WTC11 (cell line): ENCODE results near the gene GLRB. TPM values are rescaled to one million over a fixed set of nuclear protein-coding genes. Genes with fewer than 3 reads are reported as not detected.

Source experiments
- ATAC-seq: fragments of 200-7000 bp; cut with Tn5 transposase; 2 replicates; pipeline ENCODE4 v1.10.0; 2021; ENCODE audit warnings: mild to moderate bottlenecking, moderate library complexity
- CTCF ChIA-PET: fragments of 300-600 bp; sonication (Branson Sonifier 250); formaldehyde crosslinking; loops from one replicate; lab custom pipeline; 2021; ENCODE audit warnings: antibody characterized with exemption; lab: Charles Lee
- POLR2A ChIA-PET: fragments of 350-600 bp; sonication (Branson Sonifier 250); formaldehyde crosslinking; loops from one replicate; lab custom pipeline; 2021; ENCODE audit warnings: antibody characterized with exemption; lab: Charles Lee
- DNase-seq: peaks from one replicate; pipeline ENCODE4 v3.0.0; 2021; ENCODE audit warnings: low spot score
- H3K27ac Mint-ChIP-seq: 2 replicates; pipeline ENCODE4 v1.8.0; 2021; ENCODE audit warnings: mixed read lengths
- H3K27me3 Mint-ChIP-seq: 2 replicates; pipeline ENCODE4 v1.8.0; 2021; ENCODE audit warnings: low read depth, mild to moderate bottlenecking, moderate library complexity, mixed read lengths
- H3K36me3 Mint-ChIP-seq: 2 replicates; pipeline ENCODE4 v1.8.0; 2021; ENCODE audit warnings: mixed read lengths
- H3K4me1 Mint-ChIP-seq: 2 replicates; pipeline ENCODE4 v1.8.0; 2022; ENCODE audit warnings: mixed read lengths
- H3K4me3 Mint-ChIP-seq: 2 replicates; pipeline ENCODE4 v1.8.0; 2021; ENCODE audit warnings: mild to moderate bottlenecking, moderate library complexity, mixed read lengths
- H3K9me3 Mint-ChIP-seq: 2 replicates; pipeline ENCODE4 v1.8.0; 2021; ENCODE audit warnings: mixed read lengths
- ESRRA ChIP-seq: sonication (generic); formaldehyde crosslinking; IDR thresholded peaks from 2 replicates; pipeline ENCODE4 v1.8.1; 2022; ENCODE audit warnings: mild to moderate bottlenecking, missing genetic modification reagents, borderline replicate concordance
- FOXK1 ChIP-seq: sonication (generic); formaldehyde crosslinking; IDR thresholded peaks from 2 replicates; pipeline ENCODE4 v1.8.0; 2022; ENCODE audit warnings: mild to moderate bottlenecking, moderate library complexity, missing genetic modification reagents
- NFATC4 ChIP-seq: fragments of 250-450 bp; sonication (Bioruptor Pico); IDR thresholded peaks from 2 replicates; pipeline ENCODE4 v1.9.0; 2021; ENCODE audit warnings: mild to moderate bottlenecking
- OVOL2 ChIP-seq: fragments of 250-450 bp; sonication (Bioruptor Pico); IDR thresholded peaks from 2 replicates; pipeline ENCODE4 v1.9.0; 2021; ENCODE audit warnings: mild to moderate bottlenecking, borderline replicate concordance
- SMAD3 ChIP-seq: sonication (generic); formaldehyde crosslinking; IDR thresholded peaks from 2 replicates; pipeline ENCODE4 v1.8.0; 2022; ENCODE audit warnings: missing genetic modification reagents, mild to moderate bottlenecking, borderline replicate concordance
- TCF7 ChIP-seq: sonication (generic); formaldehyde crosslinking; IDR thresholded peaks from 2 replicates; pipeline ENCODE4 v1.8.0; 2022; ENCODE audit warnings: mild to moderate bottlenecking, low read depth, missing genetic modification reagents, moderate library complexity
- TEAD4 ChIP-seq: sonication (generic); formaldehyde crosslinking; IDR thresholded peaks from 2 replicates; pipeline ENCODE4 v1.8.0; 2022; ENCODE audit warnings: mild to moderate bottlenecking, missing genetic modification reagents
- TP53 ChIP-seq: sonication (generic); formaldehyde crosslinking; IDR thresholded peaks from 2 replicates; pipeline ENCODE4 v1.8.1; 2023; ENCODE audit warnings: mild to moderate bottlenecking, missing genetic modification reagents
- ZBTB21 ChIP-seq: sonication (generic); formaldehyde crosslinking; IDR thresholded peaks from 2 replicates; pipeline ENCODE4 v1.8.1; 2023; ENCODE audit warnings: mild to moderate bottlenecking, missing genetic modification reagents, borderline replicate concordance
- total RNA-seq: library from RNA; stranded (reverse); gene quantifications from 3 replicates; pipeline ENCODE4 v1.2.3, GENCODE V29; 2021
- TF ChIP-seq, protein P1 (sequence below): sonication (generic); formaldehyde crosslinking; IDR thresholded peaks from 2 replicates; pipeline ENCODE4 v1.8.0; 2022; ENCODE audit warnings: mild to moderate bottlenecking, missing genetic modification reagents
- TF ChIP-seq, protein P2 (sequence below): sonication (generic); formaldehyde crosslinking; IDR thresholded peaks from 2 replicates; pipeline ENCODE4 v1.8.0; 2022; ENCODE audit warnings: mild to moderate bottlenecking, missing genetic modification reagents
- TF ChIP-seq, protein P3 (sequence below): fragments of 200-600 bp; IDR thresholded peaks from 2 replicates; pipeline ENCODE4 v1.8.0; 2022; ENCODE audit warnings: antibody characterized with exemption
- TF ChIP-seq, protein P4 (sequence below): sonication (generic); formaldehyde crosslinking; IDR thresholded peaks from 2 replicates; pipeline ENCODE4 v1.8.1; 2023; ENCODE audit warnings: mild to moderate bottlenecking, moderate library complexity, missing genetic modification reagents
- TF ChIP-seq, protein P5 (sequence below): fragments of 250-450 bp; sonication (Bioruptor Pico); IDR thresholded peaks from 2 replicates; pipeline ENCODE4 v1.9.0; 2021; ENCODE audit warnings: moderate library complexity, mild to moderate bottlenecking, inconsistent platforms, borderline replicate concordance
- TF ChIP-seq, protein P6 (sequence below): sonication (generic); formaldehyde crosslinking; IDR thresholded peaks from 2 replicates; pipeline ENCODE4 v1.8.0; 2022; ENCODE audit warnings: missing genetic modification reagents
- TF ChIP-seq, protein P7 (sequence below): sonication (generic); formaldehyde crosslinking; IDR thresholded peaks from 2 replicates; pipeline ENCODE4 v1.8.0; 2023; ENCODE audit warnings: missing genetic modification reagents, mild to moderate bottlenecking, borderline replicate concordance
- TF ChIP-seq, protein P8 (sequence below): sonication (generic); formaldehyde crosslinking; IDR thresholded peaks from 2 replicates; pipeline ENCODE4 v1.8.1; 2022; ENCODE audit warnings: missing genetic modification reagents, borderline replicate concordance

The GLRB gene
- total RNA-seq, 1 experiment from 2014 or later = 0.31 TPM

DNA sequence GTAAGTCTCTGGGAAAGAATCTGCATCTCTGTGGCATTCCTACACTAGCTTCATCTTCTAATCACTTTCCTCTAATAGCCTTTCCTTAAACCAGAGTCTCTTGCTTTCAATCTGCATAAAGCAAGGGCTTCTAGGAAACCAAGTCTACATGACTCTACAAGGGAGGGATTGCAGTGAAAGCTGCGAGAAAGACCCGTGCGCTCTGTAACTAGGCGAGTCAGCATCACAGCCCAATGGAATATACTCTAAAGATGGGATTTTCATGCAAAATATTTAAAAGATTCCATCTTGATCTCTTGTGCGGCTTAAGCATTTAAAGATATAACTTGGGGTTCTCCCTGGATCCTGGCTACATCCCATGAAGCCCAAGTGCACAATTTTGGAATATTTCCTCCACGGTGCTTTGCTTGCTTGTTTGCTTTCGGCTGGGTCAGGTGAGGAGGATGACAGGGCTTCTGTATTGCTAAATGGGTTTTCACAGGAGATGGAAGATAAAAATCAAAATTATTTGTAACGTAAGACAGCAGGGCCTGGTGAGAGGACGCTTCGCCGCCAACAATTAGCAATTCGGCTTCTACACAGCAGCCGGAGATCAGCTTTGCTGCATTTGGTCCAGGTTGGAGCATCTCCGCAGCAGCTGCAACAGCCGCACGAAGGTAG lies 143.9 kb downstream of the GLRB start (continued):
- TF ChIP-seq NFATC4 = no peak

DNA sequence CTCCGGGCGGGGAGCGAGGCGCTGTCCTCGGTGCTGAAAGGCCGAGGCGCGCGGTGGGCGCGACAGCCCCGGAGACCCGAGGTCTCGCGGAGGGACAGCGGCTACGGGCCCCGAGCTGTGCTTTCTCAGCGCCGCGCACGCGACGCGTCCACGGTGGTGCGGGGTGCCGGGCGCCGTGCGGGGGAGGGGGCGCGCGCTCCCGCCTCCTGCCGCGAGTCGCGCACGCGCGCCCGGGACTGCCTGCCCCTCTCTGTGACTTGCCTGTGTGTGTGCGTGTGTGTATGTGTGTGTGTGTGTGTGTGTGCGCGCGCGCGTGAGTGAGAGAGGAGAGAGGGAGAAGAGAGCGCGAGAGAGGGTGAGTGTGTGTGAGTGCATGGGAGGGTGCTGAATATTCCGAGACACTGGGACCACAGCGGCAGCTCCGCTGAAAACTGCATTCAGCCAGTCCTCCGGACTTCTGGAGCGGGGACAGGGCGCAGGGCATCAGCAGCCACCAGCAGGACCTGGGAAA lies 144.5 kb downstream of the GLRB start, which contains the start of gene GRIA2:
GRIA2 (plus strand) TSS at position 358 of the 511 bp plus-strand sequence. CDS start 315 bp downstream, outside the sequence.
- ChIA-PET CTCF (interaction anchor here (0.8 to 1.8 kb wide), 4 partner anchors 16 to 175 kb away, joined by 3 to 10 read pairs (median 6); no protein-coding TSS in a partner anchor), POLR2A (no interaction called here)
- Mint-ChIP-seq H3K4me3 (peak within 1 kb of the TSS; percentile 76), H3K36me3 (no peaks in the 10 kb centered on the region), H3K4me1 (peaks cover 22% of the 10 kb centered on the region), H3K9me3 (no peaks in the 10 kb centered on the region), H3K27me3 (peaks cover 69% of the 10 kb centered on the region), H3K27ac (no peak within 1 kb of the TSS)
- peak; percentile 82 for ATAC-seq
- peak; percentile 84 for DNase-seq
- TF ChIP-seq, protein P1, sequence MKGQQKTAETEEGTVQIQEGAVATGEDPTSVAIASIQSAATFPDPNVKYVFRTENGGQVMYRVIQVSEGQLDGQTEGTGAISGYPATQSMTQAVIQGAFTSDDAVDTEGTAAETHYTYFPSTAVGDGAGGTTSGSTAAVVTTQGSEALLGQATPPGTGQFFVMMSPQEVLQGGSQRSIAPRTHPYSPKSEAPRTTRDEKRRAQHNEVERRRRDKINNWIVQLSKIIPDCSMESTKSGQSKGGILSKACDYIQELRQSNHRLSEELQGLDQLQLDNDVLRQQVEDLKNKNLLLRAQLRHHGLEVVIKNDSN = peak; percentile 71
- TF ChIP-seq TEAD4 (CRISPR knock-in tag) (peak; percentile 93), ESRRA (CRISPR knock-in tag) (peak; percentile 96), SMAD3 (CRISPR knock-in tag) (peak; percentile 87; the same call in 1 of the 2 replicates), ZBTB21 (peak; percentile 90), OVOL2 (no peak), TCF7 (CRISPR knock-in tag) (peak; percentile 79; the same call in 1 of the 2 replicates), FOXK1 (CRISPR knock-in tag) (peak; percentile 92), TP53 (CRISPR knock-in tag) (peak; percentile 95)
- TF ChIP-seq, protein P2, sequence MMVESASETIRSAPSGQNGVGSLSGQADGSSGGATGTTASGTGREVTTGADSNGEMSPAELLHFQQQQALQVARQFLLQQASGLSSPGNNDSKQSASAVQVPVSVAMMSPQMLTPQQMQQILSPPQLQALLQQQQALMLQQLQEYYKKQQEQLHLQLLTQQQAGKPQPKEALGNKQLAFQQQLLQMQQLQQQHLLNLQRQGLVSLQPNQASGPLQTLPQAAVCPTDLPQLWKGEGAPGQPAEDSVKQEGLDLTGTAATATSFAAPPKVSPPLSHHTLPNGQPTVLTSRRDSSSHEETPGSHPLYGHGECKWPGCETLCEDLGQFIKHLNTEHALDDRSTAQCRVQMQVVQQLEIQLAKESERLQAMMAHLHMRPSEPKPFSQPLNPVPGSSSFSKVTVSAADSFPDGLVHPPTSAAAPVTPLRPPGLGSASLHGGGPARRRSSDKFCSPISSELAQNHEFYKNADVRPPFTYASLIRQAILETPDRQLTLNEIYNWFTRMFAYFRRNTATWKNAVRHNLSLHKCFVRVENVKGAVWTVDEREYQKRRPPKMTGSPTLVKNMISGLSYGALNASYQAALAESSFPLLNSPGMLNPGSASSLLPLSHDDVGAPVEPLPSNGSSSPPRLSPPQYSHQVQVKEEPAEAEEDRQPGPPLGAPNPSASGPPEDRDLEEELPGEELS (CRISPR knock-in tag) = peak; percentile 99
- TF ChIP-seq, protein P3, sequence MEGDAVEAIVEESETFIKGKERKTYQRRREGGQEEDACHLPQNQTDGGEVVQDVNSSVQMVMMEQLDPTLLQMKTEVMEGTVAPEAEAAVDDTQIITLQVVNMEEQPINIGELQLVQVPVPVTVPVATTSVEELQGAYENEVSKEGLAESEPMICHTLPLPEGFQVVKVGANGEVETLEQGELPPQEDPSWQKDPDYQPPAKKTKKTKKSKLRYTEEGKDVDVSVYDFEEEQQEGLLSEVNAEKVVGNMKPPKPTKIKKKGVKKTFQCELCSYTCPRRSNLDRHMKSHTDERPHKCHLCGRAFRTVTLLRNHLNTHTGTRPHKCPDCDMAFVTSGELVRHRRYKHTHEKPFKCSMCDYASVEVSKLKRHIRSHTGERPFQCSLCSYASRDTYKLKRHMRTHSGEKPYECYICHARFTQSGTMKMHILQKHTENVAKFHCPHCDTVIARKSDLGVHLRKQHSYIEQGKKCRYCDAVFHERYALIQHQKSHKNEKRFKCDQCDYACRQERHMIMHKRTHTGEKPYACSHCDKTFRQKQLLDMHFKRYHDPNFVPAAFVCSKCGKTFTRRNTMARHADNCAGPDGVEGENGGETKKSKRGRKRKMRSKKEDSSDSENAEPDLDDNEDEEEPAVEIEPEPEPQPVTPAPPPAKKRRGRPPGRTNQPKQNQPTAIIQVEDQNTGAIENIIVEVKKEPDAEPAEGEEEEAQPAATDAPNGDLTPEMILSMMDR = no peak
- TF ChIP-seq, protein P4, sequence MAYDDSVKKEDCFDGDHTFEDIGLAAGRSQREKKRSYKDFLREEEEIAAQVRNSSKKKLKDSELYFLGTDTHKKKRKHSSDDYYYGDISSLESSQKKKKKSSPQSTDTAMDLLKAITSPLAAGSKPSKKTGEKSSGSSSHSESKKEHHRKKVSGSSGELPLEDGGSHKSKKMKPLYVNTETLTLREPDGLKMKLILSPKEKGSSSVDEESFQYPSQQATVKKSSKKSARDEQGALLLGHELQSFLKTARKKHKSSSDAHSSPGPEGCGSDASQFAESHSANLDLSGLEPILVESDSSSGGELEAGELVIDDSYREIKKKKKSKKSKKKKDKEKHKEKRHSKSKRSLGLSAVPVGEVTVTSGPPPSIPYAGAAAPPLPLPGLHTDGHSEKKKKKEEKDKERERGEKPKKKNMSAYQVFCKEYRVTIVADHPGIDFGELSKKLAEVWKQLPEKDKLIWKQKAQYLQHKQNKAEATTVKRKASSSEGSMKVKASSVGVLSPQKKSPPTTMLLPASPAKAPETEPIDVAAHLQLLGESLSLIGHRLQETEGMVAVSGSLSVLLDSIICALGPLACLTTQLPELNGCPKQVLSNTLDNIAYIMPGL (CRISPR knock-in tag) = 0 out of 2 replicates have a peak, but pooled peaks have one; percentile 48
- TF ChIP-seq, protein P5, sequence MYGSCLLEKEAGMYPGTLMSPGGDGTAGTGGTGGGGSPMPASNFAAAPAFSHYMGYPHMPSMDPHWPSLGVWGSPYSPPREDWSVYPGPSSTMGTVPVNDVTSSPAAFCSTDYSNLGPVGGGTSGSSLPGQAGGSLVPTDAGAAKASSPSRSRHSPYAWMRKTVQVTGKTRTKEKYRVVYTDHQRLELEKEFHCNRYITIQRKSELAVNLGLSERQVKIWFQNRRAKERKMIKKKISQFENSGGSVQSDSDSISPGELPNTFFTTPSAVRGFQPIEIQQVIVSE (CRISPR knock-in tag) = no peak
- TF ChIP-seq, protein P6, sequence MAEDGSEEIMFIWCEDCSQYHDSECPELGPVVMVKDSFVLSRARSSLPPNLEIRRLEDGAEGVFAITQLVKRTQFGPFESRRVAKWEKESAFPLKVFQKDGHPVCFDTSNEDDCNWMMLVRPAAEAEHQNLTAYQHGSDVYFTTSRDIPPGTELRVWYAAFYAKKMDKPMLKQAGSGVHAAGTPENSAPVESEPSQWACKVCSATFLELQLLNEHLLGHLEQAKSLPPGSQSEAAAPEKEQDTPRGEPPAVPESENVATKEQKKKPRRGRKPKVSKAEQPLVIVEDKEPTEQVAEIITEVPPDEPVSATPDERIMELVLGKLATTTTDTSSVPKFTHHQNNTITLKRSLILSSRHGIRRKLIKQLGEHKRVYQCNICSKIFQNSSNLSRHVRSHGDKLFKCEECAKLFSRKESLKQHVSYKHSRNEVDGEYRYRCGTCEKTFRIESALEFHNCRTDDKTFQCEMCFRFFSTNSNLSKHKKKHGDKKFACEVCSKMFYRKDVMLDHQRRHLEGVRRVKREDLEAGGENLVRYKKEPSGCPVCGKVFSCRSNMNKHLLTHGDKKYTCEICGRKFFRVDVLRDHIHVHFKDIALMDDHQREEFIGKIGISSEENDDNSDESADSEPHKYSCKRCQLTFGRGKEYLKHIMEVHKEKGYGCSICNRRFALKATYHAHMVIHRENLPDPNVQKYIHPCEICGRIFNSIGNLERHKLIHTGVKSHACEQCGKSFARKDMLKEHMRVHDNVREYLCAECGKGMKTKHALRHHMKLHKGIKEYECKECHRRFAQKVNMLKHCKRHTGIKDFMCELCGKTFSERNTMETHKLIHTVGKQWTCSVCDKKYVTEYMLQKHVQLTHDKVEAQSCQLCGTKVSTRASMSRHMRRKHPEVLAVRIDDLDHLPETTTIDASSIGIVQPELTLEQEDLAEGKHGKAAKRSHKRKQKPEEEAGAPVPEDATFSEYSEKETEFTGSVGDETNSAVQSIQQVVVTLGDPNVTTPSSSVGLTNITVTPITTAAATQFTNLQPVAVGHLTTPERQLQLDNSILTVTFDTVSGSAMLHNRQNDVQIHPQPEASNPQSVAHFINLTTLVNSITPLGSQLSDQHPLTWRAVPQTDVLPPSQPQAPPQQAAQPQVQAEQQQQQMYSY (CRISPR knock-in tag) = 0 out of 2 replicates have a peak, but pooled peaks have one; percentile 17
- TF ChIP-seq, protein P7, sequence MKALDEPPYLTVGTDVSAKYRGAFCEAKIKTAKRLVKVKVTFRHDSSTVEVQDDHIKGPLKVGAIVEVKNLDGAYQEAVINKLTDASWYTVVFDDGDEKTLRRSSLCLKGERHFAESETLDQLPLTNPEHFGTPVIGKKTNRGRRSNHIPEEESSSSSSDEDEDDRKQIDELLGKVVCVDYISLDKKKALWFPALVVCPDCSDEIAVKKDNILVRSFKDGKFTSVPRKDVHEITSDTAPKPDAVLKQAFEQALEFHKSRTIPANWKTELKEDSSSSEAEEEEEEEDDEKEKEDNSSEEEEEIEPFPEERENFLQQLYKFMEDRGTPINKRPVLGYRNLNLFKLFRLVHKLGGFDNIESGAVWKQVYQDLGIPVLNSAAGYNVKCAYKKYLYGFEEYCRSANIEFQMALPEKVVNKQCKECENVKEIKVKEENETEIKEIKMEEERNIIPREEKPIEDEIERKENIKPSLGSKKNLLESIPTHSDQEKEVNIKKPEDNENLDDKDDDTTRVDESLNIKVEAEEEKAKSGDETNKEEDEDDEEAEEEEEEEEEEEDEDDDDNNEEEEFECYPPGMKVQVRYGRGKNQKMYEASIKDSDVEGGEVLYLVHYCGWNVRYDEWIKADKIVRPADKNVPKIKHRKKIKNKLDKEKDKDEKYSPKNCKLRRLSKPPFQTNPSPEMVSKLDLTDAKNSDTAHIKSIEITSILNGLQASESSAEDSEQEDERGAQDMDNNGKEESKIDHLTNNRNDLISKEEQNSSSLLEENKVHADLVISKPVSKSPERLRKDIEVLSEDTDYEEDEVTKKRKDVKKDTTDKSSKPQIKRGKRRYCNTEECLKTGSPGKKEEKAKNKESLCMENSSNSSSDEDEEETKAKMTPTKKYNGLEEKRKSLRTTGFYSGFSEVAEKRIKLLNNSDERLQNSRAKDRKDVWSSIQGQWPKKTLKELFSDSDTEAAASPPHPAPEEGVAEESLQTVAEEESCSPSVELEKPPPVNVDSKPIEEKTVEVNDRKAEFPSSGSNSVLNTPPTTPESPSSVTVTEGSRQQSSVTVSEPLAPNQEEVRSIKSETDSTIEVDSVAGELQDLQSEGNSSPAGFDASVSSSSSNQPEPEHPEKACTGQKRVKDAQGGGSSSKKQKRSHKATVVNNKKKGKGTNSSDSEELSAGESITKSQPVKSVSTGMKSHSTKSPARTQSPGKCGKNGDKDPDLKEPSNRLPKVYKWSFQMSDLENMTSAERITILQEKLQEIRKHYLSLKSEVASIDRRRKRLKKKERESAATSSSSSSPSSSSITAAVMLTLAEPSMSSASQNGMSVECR = peak; percentile 98
- TF ChIP-seq, protein P8, sequence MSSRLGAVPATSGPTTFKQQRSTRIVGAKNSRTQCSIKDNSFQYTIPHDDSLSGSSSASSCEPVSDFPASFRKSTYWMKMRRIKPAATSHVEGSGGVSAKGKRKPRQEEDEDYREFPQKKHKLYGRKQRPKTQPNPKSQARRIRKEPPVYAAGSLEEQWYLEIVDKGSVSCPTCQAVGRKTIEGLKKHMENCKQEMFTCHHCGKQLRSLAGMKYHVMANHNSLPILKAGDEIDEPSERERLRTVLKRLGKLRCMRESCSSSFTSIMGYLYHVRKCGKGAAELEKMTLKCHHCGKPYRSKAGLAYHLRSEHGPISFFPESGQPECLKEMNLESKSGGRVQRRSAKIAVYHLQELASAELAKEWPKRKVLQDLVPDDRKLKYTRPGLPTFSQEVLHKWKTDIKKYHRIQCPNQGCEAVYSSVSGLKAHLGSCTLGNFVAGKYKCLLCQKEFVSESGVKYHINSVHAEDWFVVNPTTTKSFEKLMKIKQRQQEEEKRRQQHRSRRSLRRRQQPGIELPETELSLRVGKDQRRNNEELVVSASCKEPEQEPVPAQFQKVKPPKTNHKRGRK = no peak
